Osteoblast (primary cell): Measurements from ENCODE around the gene GOT1. TPM values are rescaled to one million over a fixed set of nuclear protein-coding genes. Genes with fewer than 3 reads are reported as not detected.

Source experiments
- DNase-seq: peaks from one replicate; pipeline ENCODE4 v3.0.0; 2011; ENCODE audit warnings: low spot score, mixed read lengths; ENCODE audit not compliant: insufficient read length; ENCODE audit errors: missing footprints
- H2AFZ ChIP-seq: 2 replicates; pipeline ENCODE4 v1.6.0; 2011; ENCODE audit warnings: mild to moderate bottlenecking, low read length
- H3K27ac ChIP-seq: 2 replicates; pipeline ENCODE4 v1.5.1; 2011; ENCODE audit warnings: mild to moderate bottlenecking, low read depth, low read length, moderate library complexity
- H3K27me3 ChIP-seq: 2 replicates; pipeline ENCODE4 v1.6.0; 2012; ENCODE audit warnings: mild to moderate bottlenecking, control low read depth, inconsistent platforms, low read length, moderate library complexity; ENCODE audit not compliant: insufficient read depth
- H3K36me3 ChIP-seq: 2 replicates; pipeline ENCODE4 v1.5.1; 2011; ENCODE audit warnings: mild to moderate bottlenecking, low read length, control low read depth, moderate library complexity; ENCODE audit not compliant: insufficient read depth
- H3K4me1 ChIP-seq: 2 replicates; pipeline ENCODE4 v1.5.1; 2011; ENCODE audit warnings: mild to moderate bottlenecking, low read length, control low read depth, moderate library complexity; ENCODE audit not compliant: insufficient read depth
- H3K4me2 ChIP-seq: 2 replicates; pipeline ENCODE4 v1.6.0; 2011; ENCODE audit warnings: mild to moderate bottlenecking, low read length; ENCODE audit not compliant: insufficient read depth
- H3K4me3 ChIP-seq: fragments of 200-600 bp; sonication (generic); 3 replicates; pipeline ENCODE4 v1.5.1; 2012; ENCODE audit warnings: mild to moderate bottlenecking, low read length, inconsistent platforms; ENCODE audit not compliant: insufficient read depth
- H3K79me2 ChIP-seq: 2 replicates; pipeline ENCODE4 v1.6.0; 2012; ENCODE audit warnings: mild to moderate bottlenecking, low read length, control low read depth, inconsistent platforms; ENCODE audit not compliant: insufficient read depth
- H3K9me3 ChIP-seq: 2 replicates; pipeline ENCODE4 v1.5.1; 2011; ENCODE audit warnings: low read depth, low read length, control low read depth
- H4K20me1 ChIP-seq: 2 replicates; pipeline ENCODE4 v1.6.0; 2012; ENCODE audit warnings: mild to moderate bottlenecking, low read length, control low read depth; ENCODE audit not compliant: insufficient read depth
- CTCF ChIP-seq: IDR thresholded peaks from 2 replicates; pipeline ENCODE4 v1.5.1; 2011; ENCODE audit warnings: mild to moderate bottlenecking, low read depth, low read length, moderate library complexity; ENCODE audit errors: extremely low read depth
- total RNA-seq: library from RNA; depleted of rRNA; stranded (reverse); fragments of >200 nt; gene quantifications from 2 replicates; pipeline ENCODE4 v1.2.3, GENCODE V29; 2012

The GOT1 gene
- total RNA-seq, 1 donor = 42.7 TPM

- Histone ChIP-seq H3K27ac (no peak overlapping the region), H3K4me3 (no peak overlapping the region), H3K79me2 (peaks cover 4% of the 10 kb centered on the region), H3K9me3 (no peaks in the 10 kb centered on the region), H3K36me3 (no peaks in the 10 kb centered on the region), H4K20me1 (no peaks in the 10 kb centered on the region), H3K4me1 (no peaks in the 10 kb centered on the region), H3K27me3 (no peaks in the 10 kb centered on the region), H3K4me2 (no peak overlapping the region), H2AFZ (no peak overlapping the region)
- TF ChIP-seq CTCF = no peak
- no peak for DNase-seq
Observed at GRCh38 chr10:99411546-99411945, 18.9 kb downstream of the GOT1 start.

GRCh38 chr10:99410876-99411275 is 19.5 kb downstream of the GOT1 start:
- peaks cover 4% of the 10 kb centered on the region for H3K79me2 ChIP-seq
- no peak for TF ChIP-seq CTCF
- no peaks in the 10 kb centered on the region for H3K27me3 ChIP-seq
- H4K20me1 ChIP-seq = no peaks in the 10 kb centered on the region
- no peak for DNase-seq
- no peaks in the 10 kb centered on the region for H3K4me1 ChIP-seq
- no peaks in the 10 kb centered on the region for H3K9me3 ChIP-seq
- no peak overlapping the region for H2AFZ ChIP-seq
- H3K4me2 ChIP-seq = no peak overlapping the region
- no peak overlapping the region for H3K4me3 ChIP-seq
- H3K36me3 ChIP-seq = peaks cover 3% of the 10 kb centered on the region
- no peak overlapping the region for H3K27ac ChIP-seq

GRCh38 chr10:99410146-99410545 is 20.3 kb downstream of the GOT1 start:
- Histone ChIP-seq H3K27ac (no peak overlapping the region), H3K36me3 (peaks cover 11% of the 10 kb centered on the region), H3K4me1 (no peaks in the 10 kb centered on the region), H3K9me3 (no peaks in the 10 kb centered on the region), H3K4me2 (no peak overlapping the region), H2AFZ (no peak overlapping the region), H4K20me1 (no peaks in the 10 kb centered on the region), H3K79me2 (peaks cover 4% of the 10 kb centered on the region), H3K4me3 (no peak overlapping the region), H3K27me3 (no peaks in the 10 kb centered on the region)
- DNase-seq = no peak
- no peak for TF ChIP-seq CTCF

- no peak for TF ChIP-seq CTCF
Observed at GRCh38 chr10:99406149-99406548, 24.3 kb downstream of the GOT1 start.

More at GRCh38 chr10:99406149-99406548, 24.3 kb downstream of the GOT1 start:
- Histone ChIP-seq H3K36me3 (peaks cover 28% of the 10 kb centered on the region), H3K4me3 (no peak overlapping the region), H2AFZ (no peak overlapping the region), H3K79me2 (peaks cover 4% of the 10 kb centered on the region), H3K27ac (no peak overlapping the region), H3K27me3 (no peaks in the 10 kb centered on the region), H4K20me1 (no peaks in the 10 kb centered on the region), H3K4me2 (no peak overlapping the region), H3K4me1 (no peaks in the 10 kb centered on the region), H3K9me3 (no peaks in the 10 kb centered on the region)
- DNase-seq = no peak
